ENCODE data around the gene CBLL1. TPM values are rescaled to one million over a fixed set of nuclear protein-coding genes. Genes with fewer than 3 reads are reported as not detected.

CBLL1 gene
- total RNA-seq, 2 donors from 2014 or later = 15.0 to 16.2 TPM

- DNase-seq (no peak), ATAC-seq (no peak)
- Histone ChIP-seq H3K4me1 (no peaks in the 10 kb centered on the region), H3K27me3 (no peaks in the 10 kb centered on the region), H3K4me3 (no peak overlapping the region), H3K9me3 (no peaks in the 10 kb centered on the region), H3K36me3 (replicated peaks in 1 of 2; ENCODE audit: insufficient read depth in 1 of 2, low read depth in 2 of 2) (no peaks in the 10 kb centered on the region), H3K27ac (no peak overlapping the region)
- intact Hi-C loops (cut with DNase I) = no loop called here
- no peak for TF ChIP-seq CTCF (IDR thresholded peaks at IDR 0.05)
- no peak for TF ChIP-seq POLR2A (IDR thresholded peaks at IDR 0.05)
Measured at GRCh38 chr7:107700570-107700969, 43.4 kb upstream of the CBLL1 start.

DNA sequence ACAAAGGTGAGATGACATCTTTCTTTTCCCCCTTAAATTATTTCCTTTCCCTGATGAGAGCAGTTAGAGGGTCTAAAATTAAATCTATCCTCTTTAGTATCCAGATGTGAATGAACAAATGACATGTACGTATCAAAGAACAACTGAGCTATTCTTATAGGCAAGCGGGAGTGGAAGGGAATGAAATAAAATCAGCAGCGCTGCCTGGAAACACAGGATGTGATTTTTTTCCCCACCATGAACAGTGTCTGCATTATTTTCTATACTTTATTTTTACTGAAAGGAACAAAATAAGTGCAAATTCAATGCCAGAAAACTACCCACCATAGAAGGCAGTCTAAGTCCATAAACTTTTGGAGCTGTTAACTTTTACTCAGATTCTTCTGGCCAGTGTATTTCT, 42.8 kb upstream of the CBLL1 start:
- Histone ChIP-seq H3K27ac (no peak overlapping the region), H3K9me3 (no peaks in the 10 kb centered on the region), H3K4me1 (no peaks in the 10 kb centered on the region), H3K27me3 (no peaks in the 10 kb centered on the region), H3K4me3 (no peak overlapping the region), H3K36me3 (replicated peaks in 1 of 2; ENCODE audit: insufficient read depth in 1 of 2, low read depth in 2 of 2) (no peaks in the 10 kb centered on the region)
- DNase-seq (no peak), ATAC-seq (no peak)
- WGBS, 2 donors = 78 to 84% methylated on average over 3 of the region's 3 CpGs
- TF ChIP-seq POLR2A (IDR thresholded peaks at IDR 0.05) = no peak
- no peak for TF ChIP-seq CTCF (IDR thresholded peaks at IDR 0.05)
- intact Hi-C loops (cut with DNase I) = no loop called here

DNA sequence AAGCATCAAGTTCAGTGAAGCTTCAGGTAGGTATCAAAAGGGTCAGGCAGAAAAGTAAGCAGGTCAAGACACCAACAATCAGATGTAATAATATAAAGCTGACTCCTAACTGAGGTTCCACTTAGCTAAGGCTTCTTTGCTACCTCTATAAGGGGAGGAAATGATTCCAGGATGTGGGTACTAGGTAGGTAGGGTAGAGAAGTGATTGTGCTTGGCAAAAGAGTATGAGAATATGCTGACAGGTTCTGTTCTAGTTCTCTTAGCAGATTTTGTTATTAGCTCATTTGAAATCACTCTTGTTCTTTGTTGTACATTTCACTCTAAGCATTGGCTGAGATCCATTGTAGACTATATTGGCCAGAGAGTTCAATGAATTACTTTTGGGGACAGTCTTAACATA, 40.7 kb upstream of the CBLL1 start:
- TF ChIP-seq POLR2A (IDR thresholded peaks at IDR 0.05) = no peak
- TF ChIP-seq CTCF (IDR thresholded peaks at IDR 0.05) = no peak
- no peaks in the 10 kb centered on the region for H3K36me3 ChIP-seq (replicated peaks in 1 of 2; ENCODE audit: insufficient read depth in 1 of 2, low read depth in 2 of 2)
- no peaks in the 10 kb centered on the region for H3K9me3 ChIP-seq
- no peak overlapping the region for H3K27ac ChIP-seq
- intact Hi-C loops (cut with DNase I) = no loop called here
- ATAC-seq = no peak
- H3K4me3 ChIP-seq = no peak overlapping the region
- DNase-seq = no peak
- H3K27me3 ChIP-seq = no peaks in the 10 kb centered on the region
- H3K4me1 ChIP-seq = no peaks in the 10 kb centered on the region

DNA sequence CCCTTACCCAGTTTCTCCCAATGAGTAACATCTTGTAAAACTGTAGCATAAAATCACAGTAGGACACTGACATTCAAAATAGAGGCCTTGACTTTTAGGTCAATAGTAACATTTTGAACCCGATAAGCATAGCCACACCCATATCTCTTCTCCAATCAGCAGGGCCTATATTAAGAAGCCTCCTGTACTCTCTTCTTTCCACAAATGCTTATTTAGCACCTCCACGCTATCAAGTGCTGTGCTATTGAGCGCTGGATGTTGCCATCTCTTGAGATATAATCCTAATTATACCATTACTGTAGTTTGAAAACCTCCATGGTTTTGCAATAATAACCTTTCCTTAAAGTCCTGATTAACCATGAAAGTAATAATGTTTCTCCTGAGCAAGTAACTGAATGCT, 40.1 kb upstream of the CBLL1 start:
- ATAC-seq = no peak
- TF ChIP-seq POLR2A (IDR thresholded peaks at IDR 0.05) (no peak), CTCF (IDR thresholded peaks at IDR 0.05) (no peak)
- H3K4me1 ChIP-seq = no peaks in the 10 kb centered on the region

GRCh38 chr7:107708956-107709355, 35.0 kb upstream of the CBLL1 start:
- no peaks in the 10 kb centered on the region for H3K36me3 ChIP-seq (replicated peaks in 1 of 2; ENCODE audit: insufficient read depth in 1 of 2, low read depth in 2 of 2)
- no peak overlapping the region for H3K4me3 ChIP-seq
- ATAC-seq (no peak), DNase-seq (no peak)
- no peak for TF ChIP-seq CTCF (IDR thresholded peaks at IDR 0.05)
- TF ChIP-seq POLR2A (IDR thresholded peaks at IDR 0.05) = no peak
- H3K4me1 ChIP-seq = no peaks in the 10 kb centered on the region
- no peak overlapping the region for H3K27ac ChIP-seq
- no peaks in the 10 kb centered on the region for H3K27me3 ChIP-seq
- 90 to 100% methylated on average over 2 of the region's 2 CpGs for WGBS, 2 donors
- H3K9me3 ChIP-seq = no peaks in the 10 kb centered on the region
- intact Hi-C loops (cut with DNase I) = no loop called here

More for the DNA sequence above, 40.1 kb upstream of the CBLL1 start:
- no peak overlapping the region for H3K4me3 ChIP-seq
- H3K9me3 ChIP-seq = no peaks in the 10 kb centered on the region
- no peak overlapping the region for H3K27ac ChIP-seq
- no peaks in the 10 kb centered on the region for H3K36me3 ChIP-seq (replicated peaks in 1 of 2; ENCODE audit: insufficient read depth in 1 of 2, low read depth in 2 of 2)
- DNase-seq = no peak
- H3K27me3 ChIP-seq = no peaks in the 10 kb centered on the region
- WGBS, 2 donors = 62% methylated on average over 3 of the region's 3 CpGs
- intact Hi-C loops (cut with DNase I) = no loop called here

Data from body of pancreas (tissue), 4 donors.